ENCODE data around the gene CDRT4.
"Not testable (repeated sequence)": the region's sequence is repeated elsewhere in the genome, so short reads cannot be mapped to it uniquely, and the experiment has no call there.

The CDRT4 gene

DNA sequence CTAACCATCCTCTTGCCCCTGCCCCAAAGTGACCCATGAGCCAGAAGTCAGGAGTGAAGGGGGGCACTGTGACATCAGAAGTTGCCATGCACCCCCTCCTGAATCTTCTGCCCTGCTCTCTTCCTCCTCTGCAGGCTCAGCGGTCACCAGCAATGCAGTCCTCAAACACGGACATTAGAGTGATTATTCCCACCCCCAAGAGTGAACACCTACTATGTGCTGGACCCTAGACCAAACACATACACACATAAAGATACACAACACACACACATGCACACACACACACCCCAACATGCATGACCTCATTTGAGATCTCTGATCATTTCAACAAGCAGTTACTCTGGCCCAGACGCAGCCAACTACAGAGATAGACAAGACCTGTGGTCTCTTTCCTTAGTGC, at the start of gene CDRT4:
CDRT4 (minus strand) TSS at position 30 of the 400 bp plus-strand sequence. CDS start 27,383 bp downstream, outside the sequence.
- no peak for DNase-seq

DNA sequence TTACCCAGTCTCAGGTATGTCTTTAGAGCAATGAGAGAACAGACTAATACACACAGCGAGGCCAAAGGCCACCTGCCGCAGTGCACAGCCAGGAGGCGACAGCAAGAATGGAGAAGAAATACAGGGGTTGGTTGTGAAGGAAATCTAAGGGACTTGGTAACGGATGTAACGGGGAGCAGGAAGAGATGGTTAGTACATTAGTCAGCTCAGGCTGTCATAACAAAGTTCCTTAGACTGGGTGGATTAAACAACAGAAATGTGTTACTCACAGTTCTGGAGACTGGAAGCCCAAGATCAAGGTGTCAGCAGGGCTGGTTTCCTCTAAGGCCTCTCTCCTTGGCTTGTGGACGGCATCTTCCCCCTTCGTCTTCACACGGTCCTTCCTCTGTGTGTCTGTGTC, 48.7 kb upstream of the CDRT4 start:
- DNase-seq = no peak

DNA sequence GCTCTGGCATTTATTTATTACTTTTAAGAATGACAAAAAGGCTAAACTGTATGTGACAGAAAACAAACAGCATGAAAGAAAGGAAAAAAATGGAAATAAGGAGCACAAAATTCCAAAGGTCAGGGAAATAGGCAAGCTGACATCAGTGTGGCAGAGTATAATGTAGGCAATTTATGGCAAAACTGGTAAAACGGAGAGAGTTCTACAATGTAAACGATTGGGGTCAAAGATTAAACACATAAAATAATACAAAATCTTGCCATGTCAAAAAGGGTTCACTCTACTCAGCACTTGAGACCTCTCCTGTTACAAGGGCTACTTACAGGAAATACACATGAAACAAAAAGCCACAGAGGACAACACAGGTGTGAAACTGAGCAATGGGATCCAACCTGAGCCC, 47.0 kb upstream of the CDRT4 start:
- no peak for DNase-seq

DNA sequence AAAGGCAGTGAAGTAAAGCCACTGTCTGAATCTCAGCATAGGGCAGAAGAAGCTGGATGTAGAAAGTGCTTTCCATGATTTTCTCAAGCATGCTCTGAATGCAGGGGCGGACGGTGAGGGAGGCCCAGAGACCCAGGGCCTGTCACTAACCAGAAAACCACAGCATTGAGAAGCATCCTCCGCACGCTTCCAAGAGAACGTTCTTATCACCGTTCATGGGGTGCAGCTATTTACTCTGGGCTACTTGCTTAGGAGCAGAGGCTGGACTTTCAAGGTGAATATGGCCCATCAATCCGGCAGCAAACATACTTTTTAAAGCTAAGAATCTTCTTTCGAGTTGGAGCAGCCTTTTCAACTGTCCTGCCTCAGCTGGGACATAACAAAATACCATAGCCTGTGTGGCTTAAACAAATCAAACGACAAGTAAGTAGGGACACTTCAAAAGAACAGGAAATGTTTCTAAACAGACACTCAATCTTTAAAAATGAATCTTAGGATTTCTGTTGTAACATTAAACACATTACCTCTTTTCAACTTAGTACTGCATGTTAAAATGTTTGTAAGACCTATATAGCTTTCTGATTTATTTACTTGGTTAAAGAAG, 46.5 kb upstream of the CDRT4 start:
- no peak for DNase-seq

DNA sequence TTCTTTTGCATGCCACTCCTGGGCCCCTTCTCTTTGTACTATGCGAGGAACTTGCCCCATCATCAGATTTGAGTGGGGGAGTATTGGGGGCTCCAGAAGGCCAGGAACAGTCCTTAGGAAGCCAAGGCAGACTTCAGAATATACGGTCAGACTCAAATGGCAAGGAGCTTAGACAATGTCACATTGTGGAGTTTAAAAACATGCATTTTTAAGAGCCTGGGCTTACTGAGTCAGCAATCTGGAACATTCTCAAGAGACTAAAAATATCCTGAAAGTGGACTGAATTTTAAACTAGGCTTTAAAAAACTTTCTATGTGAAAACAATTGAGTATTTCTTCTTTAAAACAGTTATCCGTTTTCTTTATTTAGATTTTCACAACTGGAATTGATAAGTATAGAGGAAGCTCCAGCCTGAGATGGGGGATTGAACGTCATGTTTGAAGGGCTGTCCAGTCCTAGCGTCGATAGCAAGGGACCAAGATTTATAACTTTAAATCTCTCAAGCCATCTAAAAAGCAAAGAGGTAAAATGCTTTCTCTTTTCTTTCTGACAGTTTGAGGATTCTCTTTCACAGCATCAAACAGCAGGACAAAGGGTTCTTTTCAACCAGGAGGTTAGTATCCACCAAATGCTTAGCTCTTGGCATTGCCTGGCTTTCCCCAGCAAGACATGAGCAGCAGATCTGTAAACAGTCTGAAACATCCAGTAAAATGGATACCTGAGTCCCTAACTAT, 45.8 kb upstream of the CDRT4 start:
- no peak for DNase-seq

DNA sequence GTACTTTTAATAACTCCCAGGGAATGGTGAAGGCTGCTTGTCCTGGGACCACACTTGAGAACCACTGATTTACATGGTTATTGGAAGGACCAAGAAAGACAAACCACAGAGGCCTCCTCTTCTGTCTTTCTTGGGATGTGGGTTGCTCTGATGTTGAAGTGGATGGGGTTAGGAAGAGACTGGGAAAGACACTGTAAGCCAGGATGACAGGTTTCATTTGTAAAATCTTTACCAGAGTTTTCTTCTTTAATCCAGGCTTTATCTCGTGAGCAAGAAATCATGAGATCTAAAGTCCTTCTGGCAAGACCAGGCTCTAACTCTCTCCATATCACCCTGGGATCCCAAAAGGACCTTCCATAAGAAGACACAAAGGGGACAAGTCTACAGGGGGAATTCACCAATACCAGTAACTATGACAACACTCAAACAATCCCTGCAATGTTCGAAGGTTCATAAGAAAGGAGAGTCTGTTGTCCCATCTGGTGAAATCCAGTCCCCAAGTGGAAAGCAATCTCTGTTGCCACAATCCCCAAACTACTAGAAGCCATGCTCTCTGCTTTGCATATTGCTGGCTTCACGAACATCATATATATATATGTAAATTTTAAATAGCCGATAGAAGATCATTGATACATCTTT, 44.8 kb upstream of the CDRT4 start:
- no peak for DNase-seq

DNA sequence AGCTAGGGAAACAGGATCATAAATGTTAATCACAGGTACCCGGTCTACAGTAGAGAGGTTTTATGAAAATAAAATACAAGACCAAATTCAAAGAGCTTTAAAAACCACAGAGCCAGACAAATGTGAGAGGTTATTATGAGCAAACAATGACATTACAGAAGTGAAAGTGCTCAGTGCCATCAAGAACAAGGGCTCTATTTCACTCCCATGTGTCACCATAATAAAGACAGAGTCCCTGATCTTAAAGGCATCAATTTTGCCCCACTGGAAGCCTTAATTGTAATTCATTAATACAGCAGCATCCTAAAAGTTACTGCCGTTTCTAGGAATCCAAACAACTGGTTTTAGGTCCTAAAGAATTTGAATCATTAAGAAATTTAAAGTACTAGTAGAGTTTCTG, 43.7 kb upstream of the CDRT4 start:
- DNase-seq = no peak

DNA sequence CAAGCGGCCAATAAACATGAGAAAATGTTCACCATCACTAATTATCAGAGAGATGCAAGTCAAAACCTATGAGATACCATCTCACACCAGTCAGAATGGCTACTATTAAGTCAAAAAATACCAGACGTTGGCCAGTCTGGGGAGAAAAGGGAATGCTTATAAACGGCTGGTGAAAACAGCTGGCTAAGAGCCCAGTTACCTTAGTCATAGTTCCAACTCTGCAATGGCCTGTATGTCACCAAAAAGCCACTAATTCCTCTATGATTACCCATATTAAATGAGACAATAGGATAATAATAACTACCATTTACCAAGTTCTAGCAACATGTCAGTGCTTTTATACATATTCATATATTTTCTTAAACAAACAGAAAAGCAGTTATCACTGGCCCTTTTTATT, 42.9 kb upstream of the CDRT4 start:
- no peak for DNase-seq

DNA sequence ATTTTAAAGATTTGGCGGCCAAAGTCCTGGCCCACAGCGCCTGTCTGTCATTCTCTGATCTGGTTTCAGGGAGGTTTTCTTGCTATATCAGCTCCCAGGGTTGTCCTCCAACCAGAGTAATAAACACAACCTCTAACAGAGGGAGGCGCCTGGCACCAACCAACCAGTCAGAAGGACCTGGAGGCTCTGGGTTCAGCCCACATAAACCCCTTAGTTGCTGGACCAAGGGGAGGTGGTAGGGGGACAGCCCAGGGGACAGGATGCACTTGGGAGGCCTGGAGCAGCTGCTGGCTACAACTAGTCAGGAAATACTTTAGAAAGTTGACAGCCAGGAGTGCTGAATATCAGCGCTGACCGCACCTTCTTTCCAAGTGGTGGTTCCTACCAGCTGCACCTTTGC, 41.7 kb upstream of the CDRT4 start:
- no peak for DNase-seq

DNA sequence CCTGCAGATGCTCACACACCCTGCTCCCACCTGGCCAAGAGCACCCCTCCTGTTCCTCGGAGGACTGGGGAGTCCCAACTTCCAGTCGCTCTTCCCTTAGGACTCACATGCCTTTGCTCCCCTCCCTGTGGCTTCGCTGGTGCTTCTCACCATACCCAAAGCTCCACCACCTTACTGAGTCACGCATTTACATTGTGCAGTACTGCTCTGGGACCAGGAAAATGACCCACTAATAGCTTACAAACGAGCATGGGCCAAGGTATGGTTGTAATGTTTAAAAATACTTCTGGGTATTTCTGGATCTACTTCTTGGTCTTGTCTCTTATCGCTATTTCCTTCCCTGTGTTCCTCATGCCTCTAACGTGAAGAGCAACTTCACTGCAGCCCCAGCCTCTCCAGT, 41.0 kb upstream of the CDRT4 start:
- DNase-seq = no peak

DNA sequence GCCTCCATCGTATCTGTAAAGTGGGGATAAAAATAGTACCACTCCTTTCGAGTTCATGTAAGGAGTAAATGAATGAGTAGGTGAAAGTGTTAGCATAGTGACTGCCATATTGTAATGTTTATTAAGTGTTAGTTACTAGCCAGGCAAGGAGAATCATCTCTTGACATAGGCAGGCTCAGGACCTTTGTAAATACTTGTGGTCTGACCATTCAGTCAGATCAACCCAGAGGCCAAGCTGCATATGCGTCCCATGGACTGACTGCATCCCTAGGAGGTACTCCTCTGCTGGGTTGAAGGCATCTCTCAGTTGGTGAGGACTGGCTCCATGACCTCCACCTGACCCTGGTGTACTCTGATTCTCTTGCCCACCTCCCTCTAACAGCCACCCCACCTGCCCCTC, 40.5 kb upstream of the CDRT4 start:
- DNase-seq = no peak

DNA sequence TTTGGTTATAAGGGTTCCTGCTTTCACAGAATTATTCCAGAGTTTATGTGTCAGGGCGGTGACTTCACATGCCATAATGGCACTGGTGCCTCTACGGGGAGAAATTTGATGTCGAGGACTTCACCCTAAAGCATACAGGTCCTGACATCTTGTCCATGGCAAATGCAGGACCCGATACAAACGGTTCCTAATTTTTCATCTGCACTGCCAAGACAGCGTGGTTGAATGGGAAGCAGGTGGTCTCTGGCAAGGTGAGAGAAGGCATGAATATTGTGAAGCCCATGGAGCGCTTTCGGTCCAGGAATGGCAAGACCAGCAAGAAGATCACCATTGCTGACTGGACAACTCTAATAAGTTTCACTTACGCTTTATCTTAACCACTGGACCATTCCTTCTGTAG, 39.6 kb upstream of the CDRT4 start:
- no peak for DNase-seq

DNA sequence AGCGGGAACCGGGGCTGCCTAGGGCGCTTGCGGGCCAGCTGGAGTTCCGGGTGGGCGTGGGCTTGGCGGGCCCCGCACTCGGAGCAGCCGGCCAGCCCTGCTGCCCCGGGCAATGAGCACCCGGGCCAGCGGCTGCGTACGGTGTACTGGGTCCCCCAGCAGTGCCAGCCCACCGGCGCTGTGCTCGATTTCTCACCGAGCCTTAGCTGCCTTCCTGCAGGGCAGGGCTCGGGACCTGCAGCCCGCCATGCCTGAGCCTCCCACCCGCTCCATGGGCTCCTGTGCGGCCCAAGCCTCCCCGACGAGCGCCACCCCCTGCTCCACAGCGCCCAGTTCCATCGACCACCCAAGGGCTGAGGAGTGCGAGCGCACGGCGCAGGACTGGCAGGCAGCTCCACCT, 38.3 kb upstream of the CDRT4 start:
- DNase-seq = not testable (repeated sequence)

DNA sequence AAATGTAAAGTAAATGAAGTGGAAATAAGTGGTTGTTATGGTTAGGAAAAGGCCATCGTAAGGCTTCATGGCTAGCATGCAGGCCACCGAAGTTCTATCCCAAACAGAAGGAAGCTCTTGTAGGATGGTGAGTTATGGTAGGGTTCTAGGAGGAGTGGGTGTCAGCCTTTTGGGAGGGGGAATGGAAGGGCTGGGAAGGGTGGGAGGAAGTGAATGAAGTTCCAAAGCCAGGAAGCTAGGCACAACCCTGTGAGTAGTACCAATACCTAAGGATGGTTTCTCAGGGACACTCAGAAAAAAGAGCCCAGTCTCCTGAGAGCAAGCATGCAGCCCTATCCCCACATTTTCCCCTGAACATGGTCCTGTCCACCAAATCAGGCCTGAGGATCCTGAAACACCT, 36.3 kb upstream of the CDRT4 start:
- no peak for DNase-seq

DNA sequence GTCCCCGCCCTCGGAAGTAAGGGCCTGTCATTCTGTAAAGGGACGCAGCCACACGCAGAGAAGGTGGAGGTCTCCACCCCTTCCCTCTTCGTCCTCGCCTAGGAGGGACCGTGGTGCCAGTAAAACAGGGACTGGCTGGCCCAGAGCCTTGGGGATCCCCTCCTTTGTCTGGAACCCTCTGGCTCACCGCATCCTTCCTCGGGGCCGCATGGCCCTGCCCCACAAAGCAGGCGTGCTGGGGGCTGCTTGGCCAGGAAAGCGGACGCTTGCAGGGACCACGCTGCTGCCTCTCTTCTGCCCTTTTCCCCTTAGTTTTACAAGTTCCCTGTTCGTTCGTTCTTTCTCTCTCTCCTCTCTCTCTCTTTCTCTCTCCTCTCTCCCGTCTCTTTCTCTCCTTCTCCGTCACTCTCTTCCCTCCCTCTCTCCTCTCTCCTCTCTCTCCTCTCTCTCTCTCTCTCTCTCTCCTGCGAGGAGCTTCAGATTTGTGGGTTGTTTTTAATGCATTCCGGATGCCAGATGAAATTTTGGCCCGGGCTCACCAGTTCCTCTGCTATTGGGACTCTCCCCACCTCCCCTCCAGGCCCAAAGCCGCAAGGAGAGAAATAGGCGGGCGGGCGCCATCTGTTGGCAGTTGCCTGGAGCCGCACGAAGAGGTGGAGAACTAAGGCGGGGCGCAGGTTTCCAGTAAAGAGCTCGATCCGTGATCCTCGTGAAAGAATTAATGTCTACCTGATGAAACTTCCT, 35.1 kb upstream of the CDRT4 start:
- peak; percentile 91 for DNase-seq

DNA sequence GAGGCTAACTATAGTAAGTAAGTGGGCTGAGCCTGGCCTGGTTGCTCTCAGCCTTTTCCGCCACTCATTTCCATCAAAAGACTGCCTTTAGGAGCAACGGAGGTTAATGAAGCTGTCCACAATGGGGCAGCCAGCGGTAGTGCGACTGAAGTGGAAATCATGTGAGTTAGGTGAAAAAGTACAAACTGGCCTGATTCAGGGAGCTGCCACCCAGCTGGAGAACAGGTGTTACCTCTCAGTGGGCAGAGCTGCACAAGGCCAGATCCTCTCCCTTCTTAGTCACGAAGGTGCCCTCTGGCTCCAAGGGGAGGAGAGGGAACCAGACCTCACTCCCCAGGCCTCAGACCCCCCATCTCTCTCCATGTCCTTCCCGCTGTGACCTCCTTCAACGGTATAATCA, 34.4 kb upstream of the CDRT4 start:
- DNase-seq = no peak

DNA sequence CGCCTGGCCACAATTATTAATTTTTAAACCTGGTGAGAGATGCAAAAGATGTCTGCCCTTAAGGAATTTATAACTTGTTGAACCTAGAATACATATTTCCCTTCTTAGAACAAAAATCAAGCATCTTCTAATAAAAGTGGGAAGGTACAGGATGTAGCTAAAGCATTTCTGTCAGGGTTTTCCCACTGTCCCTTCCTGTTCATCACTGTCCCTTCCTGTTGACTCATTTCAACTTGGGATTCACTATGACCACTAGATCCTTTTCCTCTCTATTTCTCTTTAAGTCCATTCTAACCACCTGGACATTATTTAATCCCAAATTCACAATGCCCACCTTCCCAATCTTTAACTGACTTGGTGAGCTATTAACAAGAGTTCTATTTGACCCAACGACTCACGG, 33.9 kb upstream of the CDRT4 start:
- DNase-seq = no peak

DNA sequence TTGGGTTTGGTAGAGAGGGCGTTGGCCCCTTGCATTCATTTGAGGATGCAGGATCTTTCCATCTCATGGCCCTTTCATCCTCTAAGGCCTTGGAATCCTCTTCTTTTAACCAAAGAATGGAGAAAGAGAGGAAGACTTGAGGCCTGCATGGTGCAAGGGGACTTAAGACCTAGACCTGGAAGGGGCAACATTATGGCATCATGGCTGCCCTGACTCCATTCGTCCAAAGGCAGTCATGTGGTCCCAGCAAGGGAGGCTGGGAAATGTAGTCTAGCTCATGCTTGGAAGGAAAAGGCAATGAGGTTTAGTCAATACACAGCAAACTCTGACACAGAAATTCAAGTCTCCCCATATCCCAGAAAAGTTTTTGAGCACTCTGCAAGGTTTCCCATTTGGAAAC, 30.7 kb upstream of the CDRT4 start:
- DNase-seq = peak; percentile 68

DNA sequence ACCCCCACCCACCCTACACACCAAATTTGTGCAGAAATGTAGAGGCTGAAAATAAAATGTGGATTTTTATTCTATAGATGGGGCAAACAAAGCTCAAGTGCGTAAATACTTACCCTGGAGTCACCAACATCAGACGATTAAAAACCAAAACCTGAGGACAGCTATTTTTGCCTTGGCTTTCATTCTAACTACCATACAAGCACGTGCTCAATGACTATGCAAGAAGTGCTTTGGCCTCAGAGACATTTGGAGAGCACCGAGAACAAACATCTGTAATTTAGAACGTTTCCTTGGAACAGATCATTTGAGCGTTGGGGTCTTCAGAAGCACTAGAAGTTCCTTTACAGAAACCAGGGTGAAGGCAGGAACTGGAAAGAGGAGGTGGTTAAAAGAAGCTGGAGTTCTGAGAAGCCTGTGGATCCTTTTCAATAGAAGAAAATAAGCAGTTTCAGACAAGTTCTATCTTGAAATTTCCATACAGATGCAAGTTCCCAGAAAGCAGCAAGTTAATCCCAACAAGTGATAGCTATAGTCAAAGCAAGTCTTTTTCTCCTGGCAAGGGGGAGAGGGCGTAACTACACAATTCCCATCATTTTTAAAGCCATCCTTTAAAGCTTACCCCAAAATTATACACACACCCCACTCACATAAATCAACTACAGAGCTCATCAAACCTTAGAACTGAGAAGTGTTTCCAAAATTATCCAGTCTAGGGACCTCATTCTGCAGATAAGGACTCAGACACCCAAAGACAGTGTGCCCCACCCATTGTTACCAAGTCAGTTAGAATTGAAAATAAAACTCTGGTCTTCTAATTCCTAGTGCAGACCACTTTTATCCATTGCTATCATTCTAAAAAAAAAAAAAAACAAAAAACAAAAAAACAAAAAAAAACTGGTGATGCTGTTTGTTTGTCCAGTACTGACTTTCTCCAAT, 29.6 kb upstream of the CDRT4 start:
- DNase-seq = peak; percentile 75

DNA sequence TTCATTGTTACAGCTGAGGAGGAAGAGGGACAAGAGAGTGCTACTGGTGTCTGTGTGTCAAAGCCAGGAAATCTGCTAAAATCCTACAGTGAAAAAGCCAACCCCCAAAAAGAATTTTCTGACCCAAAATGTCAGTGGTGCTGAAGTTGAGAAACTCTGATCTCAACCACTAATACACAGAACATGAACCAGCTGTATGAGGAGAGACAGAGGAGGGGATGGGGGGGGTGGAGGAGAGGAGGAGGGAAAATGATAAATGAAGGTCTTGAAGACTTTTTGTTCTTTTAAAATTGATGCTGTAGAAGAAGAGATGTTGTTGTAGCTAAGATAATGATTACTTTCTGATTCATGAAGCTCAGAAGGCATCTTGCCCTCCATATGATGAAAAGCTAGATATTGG, 27.4 kb upstream of the CDRT4 start:
- no peak for DNase-seq

DNA sequence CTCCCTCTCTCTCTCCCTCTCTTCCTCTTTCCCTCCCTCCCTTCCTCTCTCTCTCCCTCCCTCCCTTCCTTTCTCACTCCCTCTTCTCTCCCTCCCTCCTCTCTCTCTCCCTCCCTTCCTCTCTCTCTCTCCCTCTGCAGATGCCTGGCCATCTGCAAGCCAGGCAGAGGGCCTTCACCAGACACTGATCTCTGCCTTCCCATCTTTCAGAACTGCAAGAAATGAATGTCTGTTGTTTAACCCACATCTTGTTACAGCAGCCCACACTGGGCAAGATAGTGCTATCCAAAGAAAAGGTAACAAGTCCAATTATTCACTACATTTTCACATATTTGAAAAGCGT, 26.2 kb upstream of the CDRT4 start:
- no peak for DNase-seq

DNA sequence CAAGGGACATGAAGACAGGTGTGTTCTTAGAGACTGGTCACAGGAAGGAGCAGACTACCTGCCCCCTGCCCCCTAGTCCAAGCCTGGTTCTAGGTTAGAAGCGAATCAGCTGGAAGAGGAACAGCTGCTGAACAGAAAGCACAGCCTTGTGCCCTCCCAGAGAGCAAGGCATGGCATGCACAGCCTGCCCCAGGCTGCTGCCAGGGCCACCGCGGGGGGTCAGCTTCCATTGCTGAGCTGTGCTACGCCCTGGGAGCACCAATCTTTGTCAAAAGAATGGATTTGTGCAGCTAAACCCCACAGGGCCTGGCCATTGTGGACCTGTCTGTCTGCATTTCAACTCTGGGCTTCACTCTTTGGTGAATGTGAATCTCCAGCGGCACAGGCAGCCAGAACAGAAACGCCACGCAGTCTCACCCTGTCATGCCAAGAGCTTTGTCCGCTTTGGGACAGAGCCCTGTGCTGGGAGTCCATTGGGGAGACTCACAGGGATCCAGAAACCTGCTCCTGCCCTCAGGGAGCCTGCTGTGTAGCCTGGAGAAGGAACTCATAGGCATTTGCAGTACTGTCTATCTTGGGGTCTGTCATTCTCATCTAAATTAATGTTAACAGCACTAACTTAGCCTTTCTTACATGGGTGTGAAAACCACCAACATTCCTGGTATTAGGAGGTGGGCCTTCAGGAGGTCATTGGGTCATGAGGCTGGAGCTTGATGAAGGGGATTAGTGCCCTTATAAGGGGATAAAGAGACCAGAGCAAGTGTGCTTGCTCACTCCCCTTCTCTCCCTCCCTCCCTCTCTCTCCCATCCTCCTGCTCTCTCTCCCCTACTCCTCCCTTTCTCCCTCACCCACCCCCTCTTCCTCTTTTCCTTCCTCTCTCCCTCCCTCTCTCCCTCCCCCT, 25.6 kb upstream of the CDRT4 start:
- no peak for DNase-seq
